NCI-H1436 (cell line): ENCODE measurements around the gene GPR78.
"Not testable (repeated sequence)": the region's sequence is repeated elsewhere in the genome, so short reads cannot be mapped to it uniquely, and the experiment has no call there.

Experiments
- DNase-seq: peaks from one replicate; lab custom pipeline; 2025; lab: John Stamatoyannopoulos, UW

GPR78 gene

DNA sequence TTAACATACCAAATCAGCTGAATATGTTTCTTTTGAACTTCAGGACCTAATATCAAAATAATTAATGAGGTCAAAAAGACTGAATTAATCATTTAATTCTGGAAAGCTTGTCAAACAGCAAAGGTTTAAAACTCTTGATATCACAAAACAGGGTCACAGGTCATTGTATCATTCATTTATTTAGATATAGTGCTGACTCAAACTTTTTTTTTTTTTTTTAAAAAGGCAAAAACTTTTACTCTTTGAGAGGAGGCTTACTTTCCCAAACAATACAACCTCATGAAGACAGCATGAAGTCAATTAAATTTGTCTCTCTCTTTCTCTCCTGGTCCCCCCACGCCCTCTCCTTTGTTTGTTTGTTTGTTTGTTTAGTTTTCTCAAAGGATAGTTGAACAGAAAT, 15.6 kb upstream of the GPR78 start:
- DNase-seq, result no peak

DNA sequence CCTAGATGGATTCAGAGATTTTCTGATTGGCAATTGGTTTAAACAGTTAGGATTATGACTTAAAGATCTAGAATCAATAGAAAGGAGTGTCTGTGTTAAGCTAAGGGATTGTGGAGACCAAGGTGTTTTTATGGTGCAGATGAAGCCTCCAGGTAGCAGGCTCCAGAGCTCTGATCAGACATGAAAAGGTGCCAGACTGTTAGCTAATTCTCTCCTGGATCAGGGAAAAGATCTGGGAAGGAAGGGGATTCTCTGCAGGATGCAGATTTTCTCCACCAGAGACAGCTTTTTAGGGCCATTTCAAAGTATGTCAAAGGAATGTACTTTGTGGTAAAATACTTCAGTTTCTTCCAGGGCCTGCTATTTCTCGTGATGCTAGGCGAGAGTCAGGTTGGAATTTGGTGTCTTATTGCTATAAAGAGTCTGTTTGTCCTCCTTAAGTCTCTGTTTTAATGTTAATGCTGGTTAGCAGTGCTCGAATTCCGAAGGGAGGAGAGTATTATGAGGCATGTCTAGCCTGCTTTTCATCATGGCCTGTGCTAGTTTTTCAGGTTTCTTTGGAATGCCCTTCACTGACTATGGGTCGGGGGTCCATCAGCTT, 12.0 kb upstream of the GPR78 start:
- no peak for DNase-seq

DNA sequence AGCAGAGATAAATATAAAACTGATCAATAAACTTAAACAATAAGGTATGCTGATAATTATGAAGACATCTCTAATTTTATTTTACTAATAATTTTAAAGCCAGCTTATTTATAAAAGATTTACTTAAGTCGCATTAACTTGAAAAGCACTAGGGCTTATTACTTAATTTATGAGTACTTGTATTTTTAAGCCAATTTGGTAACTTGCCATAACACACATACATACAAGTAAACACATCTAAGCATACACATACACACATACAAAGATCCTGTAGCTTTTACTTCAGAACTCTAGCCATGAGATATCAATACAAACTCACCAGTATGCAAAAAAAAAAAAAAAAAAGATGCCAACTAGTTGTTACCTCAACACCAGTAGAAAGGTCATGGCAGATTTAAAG, 10.0 kb upstream of the GPR78 start:
- no peak for DNase-seq

DNA sequence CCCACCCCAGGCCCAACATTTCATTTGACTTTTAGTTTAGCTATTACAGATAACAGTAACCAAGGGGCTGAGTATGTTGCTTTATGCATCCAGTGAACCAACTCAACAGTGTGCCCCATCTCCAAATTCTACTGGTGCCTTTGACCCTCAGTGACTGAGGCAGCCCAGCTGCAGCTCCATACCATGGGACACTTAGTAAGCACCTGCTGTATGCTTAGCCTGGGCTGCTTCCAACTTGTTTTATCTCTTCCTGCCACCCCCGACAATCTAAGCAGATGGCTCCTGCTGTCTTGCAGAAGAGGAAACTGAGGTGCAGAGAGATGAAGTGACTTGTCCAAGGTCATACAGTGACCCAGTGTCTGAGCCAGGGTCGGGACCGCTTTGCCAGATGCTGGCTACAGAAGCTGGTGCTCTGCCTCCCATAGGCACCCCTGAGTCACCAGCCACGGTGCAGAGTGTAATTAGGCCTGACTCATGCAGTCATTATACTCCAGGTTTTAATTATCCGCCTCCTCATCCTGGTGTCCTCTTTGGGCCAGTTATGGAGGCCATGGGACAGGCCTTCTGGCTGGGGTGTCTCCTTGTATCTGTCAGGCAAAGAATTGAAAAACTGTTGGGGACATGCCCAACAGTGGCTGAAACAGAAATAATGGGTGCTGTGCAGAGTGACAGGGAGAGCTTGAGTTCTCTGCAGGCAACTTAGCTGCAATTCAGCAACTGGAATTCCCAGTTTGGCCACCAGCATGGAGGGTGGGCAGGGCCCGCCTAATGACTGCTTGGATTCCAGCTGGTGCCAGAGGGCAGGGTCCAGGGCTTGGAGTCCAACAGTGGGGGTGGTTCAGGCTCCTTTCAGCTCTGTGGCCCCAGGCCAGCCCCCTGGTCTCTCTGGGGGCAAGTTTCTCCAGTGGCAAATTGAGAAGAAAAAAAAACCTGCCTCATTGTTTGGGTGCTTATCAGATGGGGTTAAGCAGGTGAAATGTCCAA, 8.2 kb upstream of the GPR78 start:
- DNase-seq, result no peak

DNA sequence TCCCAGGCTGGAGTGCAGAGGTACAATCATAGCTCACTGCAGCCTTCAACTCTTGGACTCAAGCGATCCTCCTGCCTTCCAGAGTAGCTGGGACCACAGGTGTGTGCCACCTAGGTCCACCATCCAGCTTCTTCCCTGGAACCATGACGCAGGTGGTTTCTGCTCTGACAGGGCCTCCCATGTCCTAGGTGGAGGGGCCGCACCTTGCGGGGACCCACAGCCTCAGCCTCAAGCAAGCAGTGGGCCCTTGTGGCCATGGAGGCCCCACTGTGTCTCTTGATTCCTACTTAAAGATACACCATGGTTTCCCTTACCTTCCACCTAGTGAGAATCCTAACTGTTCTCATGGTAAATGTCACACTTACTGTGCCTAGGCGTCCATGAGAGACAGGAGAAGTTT, 6.9 kb upstream of the GPR78 start:
- DNase-seq, result no peak

DNA sequence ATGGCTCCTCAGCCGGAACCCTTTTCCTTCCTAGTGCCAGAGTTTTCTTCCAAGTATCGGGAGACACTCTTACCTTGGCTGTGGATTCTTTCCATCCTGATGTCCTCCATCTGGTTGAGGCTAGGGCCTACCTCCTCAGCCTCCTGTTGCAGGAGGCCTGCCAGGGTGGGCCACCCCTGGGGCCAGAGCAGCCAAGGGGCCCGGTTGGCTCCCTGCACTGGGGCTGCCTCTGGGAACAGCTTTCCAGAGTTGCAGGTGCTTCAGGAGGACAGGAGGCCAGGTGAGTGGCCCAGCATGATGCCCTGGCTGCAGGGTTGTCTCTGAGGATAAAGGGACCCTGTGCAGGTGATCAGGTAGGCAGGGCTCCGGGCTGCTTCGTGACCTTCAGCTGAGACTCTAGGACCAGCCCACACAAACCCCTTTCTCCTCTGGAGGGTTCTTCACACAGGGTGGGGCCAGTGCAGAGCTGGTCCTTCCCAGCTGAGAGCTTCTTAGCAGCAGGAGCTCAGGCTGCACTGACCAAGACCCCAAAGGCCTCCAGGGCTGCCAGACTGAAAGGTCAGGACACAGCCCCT, 5.3 kb upstream of the GPR78 start:
- DNase-seq, result no peak

DNA sequence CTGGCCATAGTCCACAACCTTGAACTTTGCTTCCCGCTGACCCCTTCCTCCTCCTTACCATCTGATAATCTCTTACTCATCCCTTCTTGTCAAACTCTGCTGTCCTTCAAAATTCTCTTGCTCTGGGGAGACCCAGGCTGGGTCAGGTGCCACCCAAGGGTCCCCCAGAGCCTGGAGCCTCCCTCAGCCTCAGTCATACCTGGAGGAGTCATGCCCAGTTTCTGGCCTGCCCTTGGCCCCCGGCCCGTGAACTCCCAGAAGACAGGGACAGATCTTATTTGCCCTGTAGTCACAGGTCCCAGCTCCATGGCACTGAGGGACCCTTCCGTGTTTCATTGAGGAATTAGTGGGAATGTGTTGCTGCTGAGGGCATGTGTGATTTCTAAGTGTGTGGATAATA, 4.7 kb upstream of the GPR78 start:
- no peak for DNase-seq

DNA sequence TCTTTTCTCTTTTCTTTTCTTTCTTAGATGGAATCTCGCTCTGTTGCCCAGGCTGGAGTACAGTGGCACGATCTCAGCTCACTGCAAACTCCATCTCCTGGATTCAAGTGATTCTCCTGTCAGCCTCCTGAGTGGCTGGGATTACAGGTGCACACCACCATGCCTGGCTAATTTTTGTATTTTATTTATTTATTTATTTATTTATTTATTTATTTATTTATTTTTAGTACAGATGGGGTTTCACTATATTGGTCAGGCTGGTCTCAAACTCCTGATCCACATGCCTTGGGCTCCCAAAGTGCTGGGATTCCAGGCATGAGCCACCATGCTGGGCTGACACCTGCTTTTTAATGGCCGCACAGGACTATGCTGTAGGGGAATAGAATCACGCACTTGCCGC, 3.6 kb upstream of the GPR78 start:
- not testable (repeated sequence) for DNase-seq

DNA sequence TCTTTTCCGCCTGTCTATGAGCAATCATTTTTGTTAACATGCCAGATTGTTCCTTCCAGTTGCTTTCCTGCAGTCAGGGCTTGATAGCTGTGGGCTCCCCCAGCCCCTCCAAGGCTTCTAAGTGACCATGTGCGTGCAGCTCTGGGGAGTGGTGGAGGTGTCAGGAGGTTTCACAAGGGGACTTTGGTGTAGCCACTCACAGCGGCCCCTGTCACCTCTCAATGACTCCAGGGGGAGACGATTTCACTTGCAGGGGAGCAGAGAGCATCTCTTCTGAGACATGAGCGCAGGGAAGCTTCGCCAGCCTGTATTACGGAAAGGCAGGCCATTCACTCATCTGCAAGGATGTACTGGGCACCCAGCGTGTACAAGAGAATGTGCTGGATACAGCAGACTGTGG, 3.1 kb upstream of the GPR78 start:
- no peak for DNase-seq

DNA sequence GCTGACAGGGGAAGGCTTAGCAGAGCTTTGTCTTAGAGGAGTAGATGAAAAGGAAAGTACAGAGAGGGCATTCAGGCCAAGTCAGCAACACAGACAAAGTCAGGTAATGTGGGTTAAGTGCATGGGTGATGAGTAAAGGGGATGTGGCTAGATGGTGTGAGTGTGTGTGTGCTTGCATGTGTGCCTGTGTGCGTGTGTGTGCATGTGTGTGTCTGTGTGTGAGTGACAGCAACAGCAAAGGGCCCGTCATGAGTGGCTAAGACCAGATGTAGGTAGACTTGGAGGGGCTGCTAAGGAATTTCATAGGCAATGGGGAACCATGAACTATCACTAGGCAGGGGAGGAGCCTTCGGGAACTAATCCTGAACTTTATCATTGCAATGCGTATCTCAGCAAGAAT, 2.2 kb upstream of the GPR78 start:
- DNase-seq, result no peak

DNA sequence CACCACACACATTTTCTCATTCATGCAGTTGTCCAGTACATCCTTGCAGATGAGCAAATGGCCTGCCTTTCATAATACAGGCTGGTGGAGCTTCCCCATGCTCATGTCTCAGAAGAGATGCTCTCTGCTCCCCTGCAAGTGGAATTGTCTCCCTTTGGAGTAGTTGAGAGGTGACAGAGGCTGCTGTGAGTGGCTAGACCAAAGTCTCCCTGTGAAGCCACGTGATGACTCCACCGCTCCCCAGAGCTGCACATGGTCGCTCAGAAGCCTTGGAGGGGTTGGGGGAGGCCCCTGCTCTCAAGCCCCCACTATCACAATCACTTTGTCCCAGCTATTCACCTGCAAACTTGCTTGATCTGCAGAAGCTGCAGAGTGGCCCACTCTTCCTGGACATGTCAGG, 1.5 kb upstream of the GPR78 start:
- no peak for DNase-seq

DNA sequence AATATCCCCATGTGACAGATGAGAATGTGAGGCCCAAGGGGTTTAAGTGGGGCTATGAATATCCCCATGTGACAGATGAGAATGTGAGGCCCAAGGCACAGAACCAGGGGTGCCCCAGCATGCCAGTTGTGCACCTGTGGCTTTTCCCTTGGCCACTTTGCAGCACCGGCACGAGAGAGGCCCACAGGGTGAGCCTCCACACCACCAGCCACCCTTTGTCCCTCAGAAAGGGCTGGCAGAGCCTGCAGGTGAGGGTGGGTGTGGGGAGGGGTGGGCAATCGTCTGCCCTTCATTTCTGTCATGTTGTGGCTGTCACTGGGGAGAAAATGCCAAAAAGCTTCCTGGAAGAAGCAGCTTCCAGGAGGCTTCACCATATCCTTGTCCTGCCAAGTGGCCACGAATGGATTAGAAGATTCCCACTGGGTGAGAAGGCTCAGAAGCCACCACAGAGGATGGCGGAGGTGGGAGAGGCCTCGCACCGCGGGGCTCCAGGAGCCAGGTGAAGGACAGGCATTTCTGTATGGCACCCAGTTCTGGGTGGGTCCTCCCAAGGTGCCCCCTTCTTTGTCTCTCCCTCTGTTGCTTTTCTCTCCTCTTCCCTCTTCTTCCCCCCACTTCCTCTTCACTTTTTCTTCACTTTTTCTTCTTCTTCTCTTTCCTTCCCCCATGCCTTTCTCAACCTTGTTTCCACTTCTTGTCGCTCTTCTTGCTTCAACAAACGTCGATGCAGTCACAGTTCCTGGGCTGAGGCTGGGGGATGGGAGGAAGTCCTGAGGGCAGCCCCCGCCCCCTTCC, 469 bp upstream of the GPR78 start:
- DNase-seq, result no peak

DNA sequence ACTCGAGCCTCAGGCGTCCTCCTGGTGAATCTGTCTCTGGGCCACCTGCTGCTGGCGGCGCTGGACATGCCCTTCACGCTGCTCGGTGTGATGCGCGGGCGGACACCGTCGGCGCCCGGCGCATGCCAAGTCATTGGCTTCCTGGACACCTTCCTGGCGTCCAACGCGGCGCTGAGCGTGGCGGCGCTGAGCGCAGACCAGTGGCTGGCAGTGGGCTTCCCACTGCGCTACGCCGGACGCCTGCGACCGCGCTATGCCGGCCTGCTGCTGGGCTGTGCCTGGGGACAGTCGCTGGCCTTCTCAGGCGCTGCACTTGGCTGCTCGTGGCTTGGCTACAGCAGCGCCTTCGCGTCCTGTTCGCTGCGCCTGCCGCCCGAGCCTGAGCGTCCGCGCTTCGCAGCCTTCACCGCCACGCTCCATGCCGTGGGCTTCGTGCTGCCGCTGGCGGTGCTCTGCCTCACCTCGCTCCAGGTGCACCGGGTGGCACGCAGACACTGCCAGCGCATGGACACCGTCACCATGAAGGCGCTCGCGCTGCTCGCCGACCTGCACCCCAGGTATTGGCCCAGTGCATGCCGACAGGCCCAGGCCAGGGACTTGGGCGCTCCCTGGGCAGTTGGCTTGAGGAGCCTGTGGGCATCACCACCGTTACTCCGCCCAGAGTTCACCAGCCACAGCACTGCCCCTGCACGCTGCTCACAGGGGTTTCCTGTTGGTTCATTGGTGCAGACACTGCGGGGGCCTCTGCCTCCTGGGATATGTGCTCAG, 1.1 kb downstream of the GPR78 start:
- no peak for DNase-seq

DNA sequence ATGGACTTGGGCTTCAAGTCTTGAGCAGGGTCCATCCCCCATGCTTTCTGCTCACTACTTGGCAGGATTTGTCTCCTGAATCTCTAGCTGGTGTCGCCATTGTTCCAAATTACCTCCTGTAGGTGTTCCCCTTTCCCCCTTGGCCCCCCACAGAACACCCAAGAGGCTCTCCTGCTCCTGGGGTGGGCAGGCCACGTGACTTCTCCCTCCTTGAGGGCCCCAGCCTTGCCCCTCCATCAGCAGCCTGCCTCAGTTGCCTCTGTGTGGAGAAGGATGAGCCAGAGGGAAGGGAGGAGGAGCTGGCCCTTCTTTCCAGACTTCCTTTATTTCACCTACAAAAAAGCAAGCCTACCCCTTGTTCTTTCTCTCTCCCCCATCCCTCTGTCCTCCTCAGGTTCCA, 1.8 kb downstream of the GPR78 start:
- DNase-seq, result no peak

DNA sequence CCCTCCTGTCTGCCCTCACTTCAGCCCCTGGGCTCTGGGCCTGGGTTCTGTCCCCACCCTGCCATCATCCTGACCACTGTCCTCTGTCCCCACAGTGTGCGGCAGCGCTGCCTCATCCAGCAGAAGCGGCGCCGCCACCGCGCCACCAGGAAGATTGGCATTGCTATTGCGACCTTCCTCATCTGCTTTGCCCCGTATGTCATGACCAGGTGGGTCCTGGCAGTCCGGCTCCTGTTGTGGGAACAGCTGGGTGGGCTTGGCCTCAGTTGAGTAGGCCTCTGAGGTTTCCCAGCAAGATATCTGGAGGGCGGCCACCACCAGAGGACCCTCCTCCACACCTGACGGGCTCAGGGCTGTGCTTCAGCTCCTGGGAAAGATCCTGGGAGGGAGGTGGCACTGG, 2.2 kb downstream of the GPR78 start:
- DNase-seq, result no peak

DNA sequence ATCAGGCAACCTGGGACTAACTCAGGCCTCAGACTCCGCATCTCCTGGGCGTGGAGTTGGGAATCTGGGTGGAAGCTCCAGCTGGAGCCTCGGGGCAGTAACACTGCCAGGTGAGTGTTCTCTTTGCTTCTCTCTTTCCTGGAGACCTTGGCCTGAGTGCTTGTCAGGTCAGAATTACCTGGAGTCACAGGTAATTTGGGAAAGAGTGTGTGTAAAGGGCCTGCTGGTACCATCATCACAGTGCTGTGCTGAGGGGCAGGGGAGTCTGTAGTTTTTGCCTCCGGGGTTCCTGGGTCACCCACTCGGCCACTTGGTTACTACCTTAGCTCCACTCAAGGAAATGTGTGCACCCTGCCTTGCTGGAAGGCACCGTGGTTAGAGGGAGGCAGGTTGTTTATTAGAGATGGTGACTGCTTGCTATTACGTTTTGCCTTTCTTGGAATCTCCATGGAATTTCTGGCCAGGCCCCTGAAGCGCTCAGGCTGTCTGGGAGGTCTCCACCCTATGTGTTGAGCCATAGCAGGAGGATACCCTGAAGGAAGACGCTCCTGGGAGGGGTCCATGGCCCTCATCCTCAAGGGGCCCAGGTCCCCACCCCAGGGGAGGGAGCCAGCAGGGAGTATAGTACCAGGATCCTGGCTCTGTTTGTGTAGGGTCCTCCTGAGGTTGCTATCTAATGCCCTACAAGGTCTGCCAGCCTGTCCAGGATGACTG, 2.9 kb downstream of the GPR78 start:
- DNase-seq, result no peak

DNA sequence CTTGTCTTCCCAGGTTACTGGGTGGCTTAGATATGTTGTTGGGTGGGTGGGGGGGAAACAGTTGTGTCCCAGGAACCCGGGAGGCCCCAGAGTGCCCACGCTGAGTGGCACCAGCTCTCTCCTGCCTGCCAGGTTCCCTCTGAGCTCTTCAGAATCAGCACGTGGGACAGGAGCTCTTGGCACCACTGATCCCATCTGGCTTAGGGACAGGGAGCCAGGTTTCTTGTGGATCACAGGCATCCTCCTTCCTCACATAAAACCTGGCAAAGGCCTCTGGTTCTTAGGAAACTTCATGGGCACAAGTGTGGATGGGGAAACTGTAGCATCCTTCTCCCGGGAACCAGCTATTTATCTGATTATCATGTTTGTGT, 3.4 kb downstream of the GPR78 start:
- DNase-seq, result no peak

DNA sequence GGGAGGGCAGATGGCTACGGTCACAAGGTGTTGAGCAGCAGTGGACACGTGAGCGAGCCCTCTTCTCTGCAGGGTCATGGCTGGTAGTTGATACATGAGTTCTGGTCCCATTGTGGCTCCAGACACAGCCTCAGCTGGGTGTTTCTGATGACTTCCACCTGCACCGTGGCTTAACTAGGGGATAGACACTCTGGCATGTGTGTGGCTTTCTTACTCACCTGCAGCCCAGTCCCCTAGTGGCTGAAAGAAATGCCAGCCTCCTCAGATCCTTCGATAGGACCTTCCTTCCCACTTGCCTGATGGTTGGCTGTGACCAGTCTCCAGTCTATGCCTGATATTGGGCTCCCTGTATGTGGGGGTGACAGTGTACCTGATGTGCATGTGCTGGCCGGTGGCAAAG, 5.0 kb downstream of the GPR78 start:
- DNase-seq, result no peak

DNA sequence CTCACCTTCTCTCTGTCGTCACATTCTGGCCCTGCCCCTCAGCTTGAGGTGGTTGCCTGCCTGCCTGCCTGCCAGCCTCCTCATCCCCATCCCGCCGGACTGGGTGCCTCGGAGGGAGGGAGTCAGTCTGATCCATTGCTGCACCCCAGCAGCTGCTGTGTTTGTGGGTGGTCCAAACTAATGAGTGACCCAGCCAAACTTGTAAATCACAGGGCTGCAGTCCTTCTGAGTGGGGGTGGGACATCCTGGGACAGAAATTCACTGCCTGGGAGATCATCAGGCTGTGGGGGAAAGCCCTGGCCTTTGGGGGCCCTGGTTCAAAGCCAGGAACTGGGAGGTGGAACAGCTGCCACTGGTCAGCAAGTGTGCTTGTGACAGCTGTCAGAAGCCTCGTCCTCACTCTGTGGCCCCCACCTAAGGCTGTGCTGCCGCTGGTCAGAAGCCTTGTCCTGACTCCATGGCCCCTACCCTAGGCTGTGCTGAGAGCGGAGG, 5.6 kb downstream of the GPR78 start:
- DNase-seq, result no peak

DNA sequence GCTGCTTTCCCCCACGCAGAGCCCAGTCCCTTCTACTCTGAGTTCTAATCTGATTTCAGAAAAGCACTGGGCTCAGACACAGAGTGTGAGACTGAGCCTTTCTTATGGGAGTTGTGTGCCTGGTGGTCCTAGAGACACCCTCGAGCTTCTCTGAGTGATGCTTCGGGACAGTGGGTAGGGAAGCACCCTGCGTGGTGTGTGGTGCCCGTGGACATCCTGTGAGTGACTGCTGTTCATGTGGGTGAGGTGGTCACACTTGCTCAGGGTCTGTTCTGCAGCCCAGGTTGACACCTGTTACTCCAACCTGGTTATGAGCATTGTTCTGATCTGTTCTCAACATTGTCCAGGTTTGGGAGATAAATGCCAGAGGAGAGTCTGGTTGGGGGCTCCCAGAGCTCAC, 6.1 kb downstream of the GPR78 start:
- no peak for DNase-seq
